Measurements from ENCODE around the gene ZFC3H1. TPM values are rescaled to one million over a fixed set of nuclear protein-coding genes. Genes with fewer than 3 reads are reported as not detected.
A peak's percentile ranks its signal among the peaks of the same experiment; 100 is the strongest.

Gene ZFC3H1
- polyA plus RNA-seq, 1 donor (not counting 4 experiments of a cell fraction or from before 2014, with no cell fraction given) = 56.3 TPM

DNA sequence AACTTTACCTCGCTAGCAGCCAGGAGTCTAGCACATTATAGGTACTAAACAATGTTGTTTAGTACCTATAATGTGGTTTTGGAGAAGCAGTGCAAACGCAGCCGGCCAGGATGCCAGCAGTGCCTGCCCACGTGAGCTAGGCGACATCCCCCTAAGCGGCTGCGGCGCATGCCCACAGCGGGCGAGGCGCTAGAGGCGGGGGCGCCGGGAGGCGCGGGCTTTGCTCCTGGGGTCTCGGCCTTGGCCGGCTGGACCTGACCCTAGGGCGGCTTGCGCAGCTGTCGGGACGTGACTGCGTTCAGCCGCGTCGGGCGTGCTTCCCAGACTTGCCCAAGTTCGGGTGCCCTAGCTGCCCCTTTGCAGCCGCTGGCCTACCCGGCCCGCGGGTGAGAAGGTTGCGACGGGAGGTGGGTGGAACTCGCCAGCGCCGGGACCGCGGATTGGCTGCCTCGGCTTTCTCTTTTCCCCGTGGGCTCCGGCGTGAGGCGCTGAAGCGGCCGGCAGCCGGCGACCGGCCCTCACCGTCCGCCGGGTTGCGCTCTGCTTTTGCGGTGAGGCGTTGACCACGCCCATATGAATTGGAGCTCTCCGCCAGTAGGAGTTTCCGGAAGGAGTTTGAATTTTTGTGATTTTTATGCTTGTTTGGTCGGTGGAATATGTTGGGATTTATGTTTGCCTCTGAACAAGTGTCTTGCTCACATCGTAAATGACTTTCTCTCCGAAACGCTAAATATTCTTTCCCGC lies 22.4 kb upstream of the ZFC3H1 start, which contains the start of gene TMEM19:
TSS of gene TMEM19 (plus strand) at position 169 of the 744 bp plus-strand sequence. CDS start 599 bp downstream, outside the sequence.
- peak within 1 kb of the TSS; percentile 93 for H2AFZ ChIP-seq (ENCODE audit: control insufficient read depth, low read length)
- no peaks in the 10 kb centered on the region for H3K36me3 ChIP-seq (ENCODE audit: control insufficient read depth in 2 of 2, extremely low read depth in 1 of 2, insufficient read depth in 2 of 2, low read length in 2 of 2)
- no peak for DNase-seq (ENCODE audit: low read depth, low spot score)
- no peaks in the 10 kb centered on the region for H3K9me3 ChIP-seq (ENCODE audit: control insufficient read depth, low read depth, low read length)
- H3K27ac ChIP-seq (ENCODE audit: control insufficient read depth, insufficient read depth, low read length) = peak within 1 kb of the TSS; percentile 90
- H3K9me1 ChIP-seq (ENCODE audit: control insufficient read depth, extremely low read depth, insufficient read depth, low read length) = no peaks in the 10 kb centered on the region
- H3K4me3 ChIP-seq (ENCODE audit: control insufficient read depth in 2 of 3, extremely low read depth in 1 of 3, insufficient read depth in 2 of 3, low read depth in 1 of 3, low read length in 3 of 3) = peak within 1 kb of the TSS; percentile 67 to 91 (median 80)
- no peaks in the 10 kb centered on the region for H4K20me1 ChIP-seq (ENCODE audit: control insufficient read depth, extremely low read depth, insufficient read depth, low read length)
- peaks cover 2% of the 10 kb centered on the region for H3K79me2 ChIP-seq (ENCODE audit: control insufficient read depth, insufficient read depth, low read length)
- no peaks in the 10 kb centered on the region for H3K27me3 ChIP-seq (ENCODE audit: control insufficient read depth, extremely low read depth, insufficient read depth, low read length)
- dilution Hi-C loops (cut with MboI; ENCODE audit: extremely low pct_ligation_motif_present, low sequenced_read_pairs) = no loop called here
- peaks cover 32% of the 10 kb centered on the region for H3K4me1 ChIP-seq (ENCODE audit: control insufficient read depth, extremely low read depth, insufficient read depth, low read length)
- FAIRE-seq = peak; percentile 41
- TF ChIP-seq, protein P1, sequence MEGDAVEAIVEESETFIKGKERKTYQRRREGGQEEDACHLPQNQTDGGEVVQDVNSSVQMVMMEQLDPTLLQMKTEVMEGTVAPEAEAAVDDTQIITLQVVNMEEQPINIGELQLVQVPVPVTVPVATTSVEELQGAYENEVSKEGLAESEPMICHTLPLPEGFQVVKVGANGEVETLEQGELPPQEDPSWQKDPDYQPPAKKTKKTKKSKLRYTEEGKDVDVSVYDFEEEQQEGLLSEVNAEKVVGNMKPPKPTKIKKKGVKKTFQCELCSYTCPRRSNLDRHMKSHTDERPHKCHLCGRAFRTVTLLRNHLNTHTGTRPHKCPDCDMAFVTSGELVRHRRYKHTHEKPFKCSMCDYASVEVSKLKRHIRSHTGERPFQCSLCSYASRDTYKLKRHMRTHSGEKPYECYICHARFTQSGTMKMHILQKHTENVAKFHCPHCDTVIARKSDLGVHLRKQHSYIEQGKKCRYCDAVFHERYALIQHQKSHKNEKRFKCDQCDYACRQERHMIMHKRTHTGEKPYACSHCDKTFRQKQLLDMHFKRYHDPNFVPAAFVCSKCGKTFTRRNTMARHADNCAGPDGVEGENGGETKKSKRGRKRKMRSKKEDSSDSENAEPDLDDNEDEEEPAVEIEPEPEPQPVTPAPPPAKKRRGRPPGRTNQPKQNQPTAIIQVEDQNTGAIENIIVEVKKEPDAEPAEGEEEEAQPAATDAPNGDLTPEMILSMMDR (optimal IDR thresholded peaks at IDR 0.05 in 1 of 3, IDR thresholded peaks at IDR 0.05 in 1 of 3, conservative IDR thresholded peaks at IDR 0.05 in 1 of 3; ENCODE audit: extremely low read depth in 1 of 3, insufficient read depth in 2 of 3, low read length in 3 of 3) = peak; percentile 15 to 54 (median 49)
- no peak for TF ChIP-seq EZH2 (IDR thresholded peaks at IDR 0.05; ENCODE audit: low read length)
- peak within 1 kb of the TSS; percentile 69 for H3K4me2 ChIP-seq (ENCODE audit: control insufficient read depth, extremely low read depth, insufficient read depth, low read depth, low read length)
- peak within 1 kb of the TSS; percentile 87 for H3K9ac ChIP-seq (ENCODE audit: control insufficient read depth, extremely low read depth, insufficient read depth, low read length)

DNA sequence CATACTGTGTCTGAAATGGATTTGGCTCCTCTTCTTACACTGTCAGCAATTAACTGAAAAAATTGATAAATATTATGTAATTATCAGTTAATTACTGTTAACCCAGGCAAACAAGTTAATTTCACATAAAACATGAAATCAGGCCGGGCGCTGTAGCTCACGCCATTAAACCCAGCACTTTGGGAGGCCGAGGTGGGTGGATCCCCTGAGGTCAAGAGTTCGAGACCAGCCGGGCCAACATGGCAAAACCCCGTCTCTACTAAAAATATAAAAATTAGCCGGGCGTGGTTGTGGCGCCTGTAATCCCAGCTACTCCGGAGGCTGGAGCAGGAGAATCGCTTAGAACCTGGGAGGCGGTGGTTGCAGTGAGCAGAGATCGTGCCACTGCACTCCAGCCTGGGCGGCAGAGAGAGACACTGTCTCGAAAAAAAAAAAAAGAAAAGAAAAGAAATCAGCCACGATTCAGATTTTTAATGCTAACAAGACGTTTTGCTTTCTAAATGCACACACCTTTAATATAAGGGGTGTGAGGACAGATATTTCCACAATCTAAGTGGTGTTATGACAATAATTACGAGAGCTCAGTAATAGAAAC lies 21.8 kb upstream of the ZFC3H1 start:
- H4K20me1 ChIP-seq (ENCODE audit: control insufficient read depth, extremely low read depth, insufficient read depth, low read length) = no peaks in the 10 kb centered on the region
- TF ChIP-seq EZH2 (IDR thresholded peaks at IDR 0.05; ENCODE audit: low read length) = no peak
- TF ChIP-seq, protein P1 (optimal IDR thresholded peaks at IDR 0.05 in 1 of 3, IDR thresholded peaks at IDR 0.05 in 1 of 3, conservative IDR thresholded peaks at IDR 0.05 in 1 of 3; ENCODE audit: extremely low read depth in 1 of 3, insufficient read depth in 2 of 3, low read length in 3 of 3) = no peak
- H3K4me1 ChIP-seq (ENCODE audit: control insufficient read depth, extremely low read depth, insufficient read depth, low read length) = peaks cover 32% of the 10 kb centered on the region
- peak overlapping the region; percentile 69 for H3K4me2 ChIP-seq (ENCODE audit: control insufficient read depth, extremely low read depth, insufficient read depth, low read depth, low read length)
- H3K9me1 ChIP-seq (ENCODE audit: control insufficient read depth, extremely low read depth, insufficient read depth, low read length) = no peaks in the 10 kb centered on the region
- H2AFZ ChIP-seq (ENCODE audit: control insufficient read depth, low read length) = peak overlapping the region; percentile 93
- H3K27ac ChIP-seq (ENCODE audit: control insufficient read depth, insufficient read depth, low read length) = peak overlapping the region; percentile 90
- DNase-seq (ENCODE audit: low read depth, low spot score) = no peak
- no peaks in the 10 kb centered on the region for H3K36me3 ChIP-seq (ENCODE audit: control insufficient read depth in 2 of 2, extremely low read depth in 1 of 2, insufficient read depth in 2 of 2, low read length in 2 of 2)
- FAIRE-seq = no peak
- H3K27me3 ChIP-seq (ENCODE audit: control insufficient read depth, extremely low read depth, insufficient read depth, low read length) = no peaks in the 10 kb centered on the region
- dilution Hi-C loops (cut with MboI; ENCODE audit: extremely low pct_ligation_motif_present, low sequenced_read_pairs) = no loop called here
- peaks cover 2% of the 10 kb centered on the region for H3K79me2 ChIP-seq (ENCODE audit: control insufficient read depth, insufficient read depth, low read length)
- H3K9me3 ChIP-seq (ENCODE audit: control insufficient read depth, low read depth, low read length) = no peaks in the 10 kb centered on the region
- peak overlapping the region; percentile 67 to 91 (median 80) for H3K4me3 ChIP-seq (ENCODE audit: control insufficient read depth in 2 of 3, extremely low read depth in 1 of 3, insufficient read depth in 2 of 3, low read depth in 1 of 3, low read length in 3 of 3)
- H3K9ac ChIP-seq (ENCODE audit: control insufficient read depth, extremely low read depth, insufficient read depth, low read length) = peak overlapping the region; percentile 87

Data from keratinocyte (primary cell).